Endometrial microvascular endothelial cells (primary cell): ENCODE results near the gene FRS3. TPM values are rescaled to one million over a fixed set of nuclear protein-coding genes. Genes with fewer than 3 reads are reported as not detected.

Source experiments
- in situ Hi-C: cut with HindIII; loops from 2 replicates; pipeline ENCODE4 v1.10.0; 2017; ENCODE audit warnings: low sequenced_read_pairs, low pct_unique_long_range_greater_than_20kb; ENCODE audit errors: inconsistent ontology term
- total RNA-seq: library from RNA; depleted of rRNA; stranded (reverse); fragments of >200 nt; gene quantifications from one replicate; pipeline ENCODE4 v1.2.3, GENCODE V29; 2015; ENCODE audit errors: inconsistent ontology term

FRS3 gene
- total RNA-seq, 1 donor from 2014 or later = 1.2 TPM

DNA sequence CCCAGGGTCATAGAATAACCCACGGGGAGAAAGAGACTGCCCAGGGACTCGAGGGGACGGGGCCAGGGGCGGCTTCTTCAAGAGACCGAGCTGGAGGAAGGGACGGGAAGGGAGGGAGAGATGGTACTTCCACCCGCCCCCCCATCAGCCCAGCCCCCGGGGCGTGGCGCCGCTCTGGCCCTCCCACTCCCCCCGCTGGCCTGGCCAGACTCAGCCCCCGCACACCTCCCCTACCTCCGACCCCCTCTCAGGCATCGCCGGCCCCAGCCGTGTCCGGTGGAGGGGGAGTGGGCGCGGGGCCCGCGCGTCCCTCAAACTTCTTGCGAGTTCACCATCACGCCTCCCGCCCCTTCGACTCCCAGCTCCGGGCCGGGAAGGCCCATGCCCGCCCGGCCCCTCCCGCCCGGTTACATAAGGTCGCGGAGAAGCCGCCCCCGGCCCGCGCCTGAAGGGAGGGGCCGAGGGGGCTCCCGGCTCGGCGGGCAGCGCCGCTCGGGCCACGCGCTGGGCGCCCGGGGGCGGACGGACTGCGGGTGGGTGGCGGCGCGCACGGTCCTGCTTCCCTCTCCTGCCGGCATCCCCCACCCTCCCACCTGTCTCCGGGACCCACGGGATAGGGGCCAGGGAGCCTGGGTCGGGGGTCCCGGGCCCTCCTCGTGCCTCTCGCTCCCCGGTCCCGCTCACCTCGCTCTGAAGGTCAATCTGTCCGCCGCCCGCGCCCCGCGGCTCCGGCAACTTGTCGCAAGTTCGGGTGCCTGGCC, 44.9 kb downstream of the FRS3 start:
- in situ Hi-C loops = no loop called here

DNA sequence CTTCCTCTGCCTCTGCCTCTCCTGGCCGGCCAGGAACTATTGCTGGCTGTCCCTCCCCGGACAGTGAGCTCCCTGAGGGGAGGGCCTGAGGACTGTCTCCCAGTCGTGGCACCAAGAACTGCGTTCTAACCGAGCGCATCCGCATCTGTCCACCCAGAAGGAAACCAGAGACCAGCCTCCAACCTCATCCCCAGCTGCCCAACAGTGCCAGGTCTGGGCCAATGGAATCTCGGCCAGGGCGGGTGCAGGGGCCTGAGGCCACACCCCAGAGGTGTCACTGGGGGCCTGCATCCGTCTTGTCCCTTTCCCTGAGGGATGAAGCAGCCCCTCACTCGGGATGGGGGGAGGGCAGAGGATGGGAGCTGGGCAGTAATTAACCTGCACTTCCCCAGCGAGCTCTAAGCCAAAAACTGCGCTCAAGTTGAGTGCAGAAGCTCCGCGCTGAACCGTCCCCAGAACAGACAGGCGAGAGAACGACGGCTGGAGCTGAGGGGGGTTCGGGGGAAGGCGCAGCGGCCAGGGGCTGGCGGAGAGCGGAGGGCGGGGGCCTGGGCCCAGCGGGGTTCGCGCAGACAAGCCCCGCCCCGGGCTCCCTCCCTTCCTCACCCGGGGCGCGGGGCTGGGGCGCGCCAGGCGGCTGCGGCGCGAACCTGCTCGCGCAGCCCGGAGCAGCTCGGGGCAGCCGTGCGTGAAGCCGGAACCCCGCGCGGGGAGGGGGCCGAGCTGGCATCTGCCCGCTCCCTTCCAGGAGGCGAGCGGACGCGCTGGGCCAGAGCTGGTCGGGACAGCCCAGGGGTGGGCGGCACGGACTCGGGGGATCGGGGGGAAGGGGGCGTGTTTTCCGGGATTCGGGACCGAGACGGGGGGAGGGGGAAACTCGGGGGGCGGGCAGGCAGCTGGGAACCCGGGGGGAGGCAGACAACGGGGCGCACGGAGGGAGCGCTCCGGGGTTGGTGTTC, 45.7 kb downstream of the FRS3 start:
- in situ Hi-C loops = no loop called here

DNA sequence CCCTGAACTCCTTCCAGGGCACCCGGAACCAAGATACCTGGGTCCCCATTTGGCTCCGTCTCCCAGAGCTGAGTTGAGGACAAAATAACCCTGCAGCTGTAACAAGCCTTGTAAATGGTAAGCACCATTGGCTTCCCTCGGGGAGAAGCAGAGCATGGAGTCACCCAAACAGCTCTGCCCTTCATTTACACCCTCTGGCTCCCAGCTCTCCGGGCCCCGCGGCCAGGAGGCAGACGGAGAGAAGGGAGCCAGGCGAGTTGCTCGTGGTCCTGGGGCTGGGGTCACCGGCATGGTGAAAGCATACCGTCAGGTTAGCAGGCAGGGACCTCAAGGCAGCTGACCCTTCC, 46.4 kb downstream of the FRS3 start:
- in situ Hi-C loops = no loop called here

DNA sequence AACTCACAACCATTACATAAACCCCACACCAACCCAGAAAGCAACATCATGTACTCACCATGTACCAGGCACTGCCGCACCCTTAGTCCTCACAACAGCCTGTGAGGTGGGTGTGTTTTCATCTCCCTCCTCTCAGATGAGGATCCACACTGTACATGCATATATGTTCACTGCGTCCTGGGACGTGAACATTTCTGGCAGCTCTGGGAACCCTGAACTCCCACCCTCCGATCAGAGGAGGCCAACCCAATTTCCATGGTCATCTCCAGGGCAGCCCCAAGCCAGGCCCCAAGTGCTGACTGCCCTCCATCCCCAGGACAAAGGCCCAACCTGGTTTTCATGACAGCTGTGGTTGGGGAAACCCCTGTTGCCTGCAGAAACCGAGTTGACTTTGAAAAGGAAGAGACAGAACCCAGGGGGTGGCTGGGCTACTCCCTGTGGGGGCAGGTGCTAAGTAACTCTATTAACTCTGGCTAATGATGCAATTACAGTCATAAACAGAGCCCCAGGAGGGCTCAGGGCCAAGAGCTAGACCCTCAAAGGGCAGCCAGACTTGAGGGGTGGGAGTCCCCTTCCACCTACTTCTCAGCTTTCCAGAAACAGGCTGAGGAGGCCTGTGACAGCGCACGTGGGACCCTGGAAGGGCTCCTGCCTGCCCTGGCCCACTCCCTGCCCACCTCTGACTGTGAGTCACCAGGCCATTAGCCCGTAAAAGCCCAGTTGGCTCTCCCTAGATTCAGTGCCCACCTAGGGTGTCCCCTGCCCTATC, 46.9 kb downstream of the FRS3 start:
- in situ Hi-C loops = no loop called here

DNA sequence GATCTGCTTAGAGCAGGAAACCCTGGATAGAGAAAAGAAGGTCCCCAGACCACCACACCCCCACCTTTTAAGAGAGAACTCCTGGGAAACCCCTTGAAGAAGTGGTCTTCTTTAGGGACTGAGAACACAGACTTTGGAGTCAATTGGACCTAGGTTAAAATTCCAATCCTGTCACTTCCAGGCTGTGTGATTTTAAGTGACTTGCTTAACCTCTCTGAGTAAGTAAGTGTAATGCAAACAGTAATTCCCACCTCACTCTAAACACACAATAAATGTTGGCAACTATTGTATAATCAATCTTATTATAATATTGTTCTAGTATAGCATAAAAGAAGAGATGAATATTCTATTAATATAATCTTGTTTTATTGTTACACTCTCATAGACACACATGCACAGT, 47.6 kb downstream of the FRS3 start:
- in situ Hi-C loops = no loop called here

DNA sequence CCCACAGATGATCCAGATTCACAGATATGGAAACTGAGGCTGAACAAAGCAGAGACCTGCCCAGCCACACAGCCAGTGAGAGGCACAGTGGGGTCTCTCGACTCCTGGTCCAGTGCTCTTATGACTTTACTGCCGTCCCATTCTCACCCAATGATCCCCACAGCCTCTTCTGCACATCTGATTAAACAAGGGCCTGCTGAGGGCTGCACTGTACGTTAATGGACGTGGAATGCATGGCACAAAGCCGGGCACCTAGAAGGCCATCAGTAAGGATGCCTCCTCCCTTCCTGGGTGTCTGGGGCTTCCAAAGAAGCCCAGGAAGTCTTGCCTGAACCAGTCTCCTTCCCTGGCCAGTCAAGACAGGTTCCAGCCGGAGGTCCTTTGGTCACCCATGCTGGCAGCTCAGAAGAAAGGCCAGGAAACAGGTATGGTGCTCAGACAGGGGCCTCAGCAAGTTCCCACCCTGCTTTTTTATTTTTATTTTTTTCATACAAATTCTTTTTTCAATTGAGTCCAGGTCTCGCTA, 48.1 kb downstream of the FRS3 start:
- in situ Hi-C loops = no loop called here

DNA sequence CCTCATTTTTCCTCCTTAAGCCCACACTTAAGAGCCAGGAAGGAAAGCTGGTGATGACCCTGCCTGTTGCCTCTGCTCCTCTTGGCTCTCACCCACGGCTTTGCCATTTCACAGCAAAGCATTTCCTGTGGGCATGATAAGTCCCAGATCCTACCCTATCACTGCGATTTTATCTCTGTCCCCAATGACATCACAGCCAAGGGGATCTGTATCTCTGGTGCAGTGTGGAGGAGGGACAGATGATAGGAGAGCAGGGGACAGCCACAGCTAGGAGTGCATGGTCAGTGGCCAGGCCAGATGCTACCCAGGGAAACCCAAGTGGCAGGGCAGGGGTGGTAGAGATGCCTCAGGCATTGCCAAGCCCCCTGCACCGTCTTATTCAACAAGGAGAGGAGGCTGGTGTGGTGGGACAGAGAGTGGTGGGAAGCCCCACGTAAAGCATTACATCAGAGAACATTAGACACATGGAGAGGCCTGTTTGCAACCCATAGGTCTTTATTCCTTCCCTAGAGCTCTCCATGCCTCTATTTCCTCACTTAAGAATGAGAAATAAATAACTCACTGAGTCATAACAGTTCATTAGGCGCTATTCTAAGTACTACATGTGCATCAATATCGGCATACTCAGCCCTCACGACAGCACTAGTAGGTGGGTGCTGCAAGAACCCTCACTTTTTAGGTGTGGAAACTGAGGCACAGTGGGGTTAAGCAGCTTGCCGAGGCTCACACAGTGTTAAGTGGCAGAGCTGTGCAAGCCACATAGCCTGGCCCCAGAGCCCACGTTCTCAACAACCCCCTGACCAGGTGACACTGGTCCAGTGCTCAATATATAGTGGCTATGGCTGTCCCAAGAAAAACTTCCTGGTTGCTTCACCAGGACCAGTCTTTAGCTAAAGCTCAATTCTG, 48.9 kb downstream of the FRS3 start:
- in situ Hi-C loops = no loop called here

DNA sequence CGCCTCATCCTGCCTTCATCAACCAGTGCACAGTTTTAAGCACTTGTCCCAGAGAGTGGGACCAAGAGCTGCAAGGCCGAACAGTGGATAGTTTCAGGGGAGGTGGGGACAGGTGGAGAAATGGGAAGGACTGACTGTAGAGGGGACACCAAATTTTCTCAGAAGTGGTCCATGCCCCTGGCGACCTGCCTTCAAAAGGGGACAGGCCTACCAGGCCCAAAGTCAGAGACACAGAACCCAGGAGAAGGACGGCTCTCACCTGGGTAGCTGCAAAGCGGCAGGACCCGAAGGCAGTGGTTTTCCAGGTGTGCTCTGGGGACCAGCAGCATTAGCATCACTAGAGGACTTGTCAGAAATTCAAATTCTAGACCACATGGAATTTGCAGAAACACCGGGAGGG, 50.1 kb downstream of the FRS3 start:
- in situ Hi-C loops = no loop called here

DNA sequence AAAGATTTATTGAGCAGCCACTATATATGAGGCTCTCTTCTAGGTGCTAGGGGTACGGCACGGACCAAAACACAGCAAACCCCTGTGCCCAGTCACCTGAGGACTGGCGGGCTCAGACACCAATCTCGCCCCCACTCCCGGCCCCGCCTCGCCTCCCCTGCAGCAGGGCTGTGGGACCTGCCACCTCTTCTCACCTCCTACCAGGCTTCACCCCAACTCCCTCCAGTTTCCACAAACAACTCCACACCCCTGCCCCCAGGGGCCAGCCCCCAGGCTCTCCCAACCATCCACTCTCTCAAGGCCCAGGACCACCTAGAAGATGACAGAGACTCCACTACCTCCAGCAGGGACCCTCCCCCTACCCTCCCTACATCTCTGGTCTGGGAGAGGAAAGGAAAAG, 50.7 kb downstream of the FRS3 start:
- in situ Hi-C loops = no loop called here

DNA sequence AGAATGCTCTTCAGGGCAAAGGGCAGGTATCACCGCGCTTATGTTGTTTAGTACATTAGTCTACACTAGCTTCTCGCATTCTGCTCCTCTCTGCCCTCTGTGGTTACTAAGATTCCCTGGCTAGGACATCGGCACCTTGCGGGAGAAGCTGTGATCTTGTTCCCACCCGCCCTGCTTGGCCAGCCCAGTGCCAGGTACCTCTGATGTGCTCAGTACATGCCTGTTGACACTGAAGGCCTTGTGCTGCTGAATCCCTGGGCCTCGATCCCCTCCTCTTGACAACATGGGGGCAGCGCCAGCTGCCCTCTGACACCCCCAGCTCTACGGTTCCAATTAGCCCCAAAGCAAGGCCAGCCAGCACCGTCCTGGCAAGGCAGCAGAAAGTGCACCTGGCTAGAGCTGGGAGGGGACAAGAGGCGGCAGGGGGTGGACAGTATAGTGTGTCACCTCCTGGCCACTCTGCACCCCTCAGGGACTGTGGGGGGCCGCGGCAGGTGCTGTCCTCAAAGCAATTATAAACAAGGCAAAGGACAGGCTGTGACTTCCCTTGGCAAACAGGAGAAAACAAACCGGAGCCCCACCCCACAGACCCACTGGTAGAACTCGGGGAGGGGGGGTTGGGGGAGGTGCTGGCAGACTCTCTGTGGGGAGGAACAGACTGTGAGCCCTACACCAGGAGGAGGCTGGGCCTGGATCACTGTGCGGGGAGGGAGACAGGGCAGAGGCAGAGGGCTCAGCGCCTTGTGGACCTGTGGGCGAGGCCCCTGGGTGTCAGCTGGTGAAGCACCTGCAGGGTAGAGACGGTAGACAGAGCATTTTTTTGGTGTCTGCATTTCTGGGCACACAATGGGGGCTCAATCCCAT, 51.4 kb downstream of the FRS3 start:
- in situ Hi-C loops = no loop called here

DNA sequence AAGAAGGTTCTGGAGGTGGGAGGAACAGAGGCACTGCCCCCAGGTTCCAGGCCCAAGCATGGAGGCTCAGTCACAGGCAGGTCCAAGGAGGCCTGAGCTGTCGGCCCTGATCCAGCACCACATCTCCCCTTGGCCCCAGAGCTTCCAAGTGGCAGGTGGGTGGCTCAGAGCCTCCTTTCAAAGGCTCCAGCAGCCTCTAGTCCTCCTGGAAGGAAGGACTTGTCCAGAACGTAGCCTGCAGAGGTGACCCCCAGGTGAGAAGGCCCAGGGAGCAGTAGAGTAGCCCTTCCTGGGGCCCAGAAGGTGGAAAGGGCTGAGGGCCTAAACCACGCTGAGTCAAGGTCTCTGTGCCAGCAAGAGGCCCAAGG, 52.0 kb downstream of the FRS3 start:
- in situ Hi-C loops = no loop called here

DNA sequence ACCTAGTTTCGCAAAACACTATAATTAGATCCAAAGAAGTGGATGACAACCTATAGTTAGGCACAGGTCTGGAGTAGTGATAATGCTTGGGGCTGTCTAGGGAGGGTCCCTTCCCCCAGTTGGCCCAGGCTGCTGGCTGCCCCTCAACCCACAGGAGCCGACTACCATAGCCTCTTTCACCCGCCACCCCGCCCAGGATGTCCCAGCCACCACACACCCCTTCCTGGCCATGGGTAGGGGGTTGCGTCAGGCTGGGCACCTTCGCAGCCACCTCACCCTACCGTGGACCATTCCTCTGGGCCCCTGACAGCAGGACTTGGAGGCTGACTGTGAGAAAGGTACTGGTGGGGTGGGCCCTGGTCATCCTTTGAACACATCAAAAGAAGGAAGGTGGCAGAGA, 52.8 kb downstream of the FRS3 start:
- in situ Hi-C loops = no loop called here

DNA sequence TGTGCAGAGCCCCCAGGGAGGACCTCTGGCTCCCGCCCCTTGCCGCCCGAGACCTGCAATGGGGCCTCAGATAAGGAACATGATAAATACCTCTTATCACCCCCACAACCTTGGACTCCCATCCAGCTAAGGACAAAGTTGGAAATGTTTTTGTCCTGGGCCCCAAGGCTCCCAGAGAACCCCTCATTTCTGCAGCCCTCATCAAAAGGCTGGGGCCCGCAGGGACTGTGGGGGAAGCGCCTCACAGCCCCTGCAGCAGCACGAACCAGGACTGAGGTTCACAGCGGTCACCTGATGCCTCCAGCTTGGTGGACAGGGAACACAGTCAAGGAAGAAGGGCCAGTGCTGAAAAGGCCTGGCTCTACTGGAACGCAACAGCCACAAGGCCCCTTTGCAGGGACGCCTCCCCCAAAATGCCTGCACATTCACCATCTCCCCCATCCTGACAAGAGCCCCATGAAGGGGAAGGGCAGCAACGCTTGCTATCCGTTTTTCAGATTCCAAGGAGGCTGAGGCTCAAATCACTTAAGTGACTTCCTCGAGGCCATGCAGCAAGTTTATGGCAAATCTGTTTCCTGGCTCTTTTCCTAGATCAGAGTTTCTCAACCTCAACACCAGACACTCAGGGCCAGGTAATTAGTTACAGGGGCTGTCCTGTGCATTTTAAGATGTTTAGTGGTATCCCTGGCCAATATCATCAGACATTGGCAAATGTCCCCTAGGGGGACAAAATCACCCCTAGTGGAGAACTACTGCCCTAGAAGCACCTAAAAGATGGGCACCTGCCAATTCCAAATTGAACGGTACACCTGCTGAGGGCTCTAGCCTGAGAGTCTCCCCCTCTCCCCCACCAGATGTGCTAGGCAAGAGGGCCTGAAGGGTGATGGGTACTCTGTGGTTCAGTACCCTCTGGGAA, 54.9 kb downstream of the FRS3 start:
- in situ Hi-C loops = no loop called here

DNA sequence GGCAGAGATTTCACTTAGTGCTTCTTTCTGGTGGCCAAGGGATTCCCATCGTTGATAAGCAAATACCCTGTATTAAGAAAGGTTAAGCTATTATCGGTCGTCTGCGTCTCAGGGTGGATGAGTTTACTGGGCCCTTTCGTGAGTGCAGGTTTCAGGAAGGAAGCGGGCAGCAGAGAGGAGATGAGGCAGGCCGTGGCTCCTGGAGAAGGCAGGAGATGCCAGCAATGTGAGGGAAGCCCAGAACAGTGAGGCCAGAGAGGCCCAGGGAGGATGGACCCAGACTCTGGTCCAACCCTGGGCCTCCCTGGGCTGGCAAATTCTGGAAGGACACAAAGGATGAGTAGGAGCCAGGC, 55.5 kb downstream of the FRS3 start:
- in situ Hi-C loops = no loop called here

DNA sequence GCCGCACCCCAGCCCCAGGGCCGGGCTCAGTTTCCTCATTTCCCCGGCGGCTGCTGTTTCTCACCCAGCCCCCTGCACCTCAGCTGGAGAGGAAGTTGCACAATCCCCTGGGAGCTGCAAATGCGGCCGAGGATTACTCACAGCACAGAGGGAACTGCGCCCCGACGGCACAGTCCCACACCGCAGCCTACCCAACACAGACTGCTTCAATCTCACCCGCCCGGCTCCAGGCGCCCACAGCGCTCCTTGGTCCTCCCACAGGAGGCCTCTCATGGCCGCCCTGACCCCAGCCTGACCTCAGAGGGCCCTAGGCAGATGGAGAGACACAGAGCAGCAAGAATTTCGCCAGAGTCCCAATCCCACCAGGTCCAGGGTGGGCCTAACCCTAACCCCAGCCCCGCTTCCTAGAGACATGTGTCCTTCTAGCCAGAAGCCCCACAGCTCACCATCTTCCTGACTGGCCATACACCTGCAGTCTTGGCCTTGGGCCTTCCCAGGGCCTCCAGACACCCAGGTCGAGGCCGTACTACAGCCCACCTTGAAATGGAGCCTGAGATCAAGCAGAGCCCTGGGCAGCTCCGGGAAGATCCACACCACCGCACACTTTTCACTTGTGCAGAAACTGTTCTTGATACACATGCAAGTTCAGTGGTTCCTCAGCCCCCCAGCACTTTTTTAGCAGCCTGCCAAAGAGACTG, 56.0 kb downstream of the FRS3 start:
- in situ Hi-C loops = no loop called here

DNA sequence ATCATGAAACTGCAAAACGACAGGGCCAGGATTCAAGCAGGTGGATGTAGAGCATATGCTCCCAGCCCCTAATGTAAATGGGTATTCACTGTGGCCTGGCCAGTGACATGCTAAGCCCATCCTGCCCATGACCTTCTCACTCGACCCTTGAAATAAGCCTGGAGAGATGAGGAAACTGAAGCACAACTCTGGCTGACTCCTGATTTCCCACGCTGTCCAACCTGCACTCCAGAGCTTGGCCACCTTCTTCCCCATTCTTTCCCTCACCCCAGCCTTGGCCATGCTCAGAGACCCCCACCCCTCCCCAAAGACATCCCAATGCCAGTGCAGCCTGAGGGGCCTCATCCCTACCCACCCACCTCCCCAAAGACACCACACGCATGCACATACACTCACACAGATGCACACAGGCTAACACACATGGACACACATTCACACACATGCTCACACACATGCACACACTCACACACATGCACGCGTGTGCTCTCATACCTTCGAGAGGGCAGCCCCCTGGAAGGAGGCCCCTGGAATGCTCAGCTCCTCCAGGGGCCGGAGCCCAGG, 56.7 kb downstream of the FRS3 start:
- in situ Hi-C loops = no loop called here
